ENCODE results near the gene PHACTR3. TPM values are rescaled to one million over a fixed set of nuclear protein-coding genes. Genes with fewer than 3 reads are reported as not detected.

Gene PHACTR3
- total RNA-seq, 1 donor from 2014 or later: 1.0 TPM

DNA sequence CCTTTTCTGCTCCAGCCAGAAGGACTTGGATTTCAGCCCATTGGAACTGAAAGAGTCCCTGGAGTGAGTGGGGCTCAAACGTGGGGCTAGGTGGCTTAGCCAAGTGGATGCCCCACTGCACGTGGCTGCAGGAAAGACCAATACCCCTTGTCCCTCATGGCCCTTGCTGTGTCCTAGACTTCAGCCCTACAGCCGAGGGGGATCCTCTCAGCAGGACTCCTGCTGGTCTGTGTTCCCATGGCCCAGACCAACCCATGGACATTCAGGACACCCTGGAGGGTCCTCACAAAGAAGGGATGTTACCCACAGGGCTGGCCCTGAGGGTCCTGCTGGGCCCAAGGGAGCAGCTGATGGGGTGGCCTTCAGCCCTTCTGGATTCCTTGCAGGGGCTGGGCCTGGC, 30.0 kb upstream of the PHACTR3 start:
- no peak overlapping the region for H3K4me3 ChIP-seq (ENCODE audit: low read length in 3 of 3)
- peaks cover 3 to 4% (median 3%) of the 10 kb centered on the region in 3 donors for H3K4me1 ChIP-seq (ENCODE audit: control insufficient read depth in 3 of 3, insufficient read depth in 3 of 3, low read length in 3 of 3)
- no peak overlapping the region for H3K9ac ChIP-seq (ENCODE audit: low read depth in 1 of 3, low read length in 3 of 3)
- peaks cover 45 to 53% (median 53%) of the 10 kb centered on the region in 3 donors for H3K27me3 ChIP-seq (ENCODE audit: control insufficient read depth in 3 of 3, insufficient read depth in 3 of 3, low read length in 3 of 3)
- H3K27ac ChIP-seq (ENCODE audit: low read depth, low read length): no peak overlapping the region
- no peaks in the 10 kb centered on the region for H3K9me3 ChIP-seq (ENCODE audit: control insufficient read depth in 3 of 3, low read length in 3 of 3)
- H3K36me3 ChIP-seq (ENCODE audit: control insufficient read depth in 3 of 3, insufficient read depth in 3 of 3, low read length in 3 of 3): no peaks in the 10 kb centered on the region

GRCh38 chr20:59575216-59575615, 29.1 kb upstream of the PHACTR3 start:
- H3K4me3 ChIP-seq (ENCODE audit: low read length in 3 of 3): no peak overlapping the region
- peaks cover 3 to 4% (median 3%) of the 10 kb centered on the region in 3 donors for H3K4me1 ChIP-seq (ENCODE audit: control insufficient read depth in 3 of 3, insufficient read depth in 3 of 3, low read length in 3 of 3)
- H3K27ac ChIP-seq (ENCODE audit: low read depth, low read length): no peak overlapping the region
- H3K36me3 ChIP-seq (ENCODE audit: control insufficient read depth in 3 of 3, insufficient read depth in 3 of 3, low read length in 3 of 3): no peaks in the 10 kb centered on the region
- peaks cover 48 to 62% (median 55%) of the 10 kb centered on the region in 3 donors for H3K27me3 ChIP-seq (ENCODE audit: control insufficient read depth in 3 of 3, insufficient read depth in 3 of 3, low read length in 3 of 3)
- no peaks in the 10 kb centered on the region for H3K9me3 ChIP-seq (ENCODE audit: control insufficient read depth in 3 of 3, low read length in 3 of 3)
- no peak overlapping the region for H3K9ac ChIP-seq (ENCODE audit: low read depth in 1 of 3, low read length in 3 of 3)

DNA sequence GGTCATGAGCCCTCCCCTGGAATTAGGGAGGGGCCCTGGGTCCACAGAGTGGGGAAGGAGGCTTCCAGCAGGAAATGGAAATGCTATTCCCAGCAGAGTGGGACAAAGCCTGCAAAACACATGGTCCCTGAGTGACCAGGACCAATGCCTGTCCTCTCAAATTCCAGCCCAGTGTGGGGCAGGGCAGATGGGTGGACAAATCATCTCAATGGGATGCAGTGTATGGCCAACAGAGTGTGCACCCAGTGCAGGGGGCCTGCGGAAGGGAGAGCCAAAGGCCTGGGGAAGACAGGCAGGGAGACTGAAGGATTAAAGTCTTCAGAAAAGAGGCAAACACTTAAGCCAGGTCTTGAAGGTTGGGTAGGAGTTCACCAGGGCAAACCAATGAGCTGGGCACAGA, 28.7 kb upstream of the PHACTR3 start:
- no peak overlapping the region for H3K27ac ChIP-seq (ENCODE audit: low read depth, low read length)
- no peak overlapping the region for H3K4me3 ChIP-seq (ENCODE audit: low read length in 3 of 3)
- H3K4me1 ChIP-seq (ENCODE audit: control insufficient read depth in 3 of 3, insufficient read depth in 3 of 3, low read length in 3 of 3): peaks cover 3 to 4% (median 3%) of the 10 kb centered on the region in 3 donors

GRCh38 chr20:59576216-59576953, 28.0 kb upstream of the PHACTR3 start:
- Histone ChIP-seq H3K4me3 (ENCODE audit: low read length in 3 of 3) (no peak overlapping the region), H3K9ac (ENCODE audit: low read depth in 1 of 3, low read length in 3 of 3) (no peak overlapping the region), H3K27me3 (ENCODE audit: control insufficient read depth in 3 of 3, insufficient read depth in 3 of 3, low read length in 3 of 3) (peaks cover 48 to 65% (median 59%) of the 10 kb centered on the region in 3 donors), H3K4me1 (ENCODE audit: control insufficient read depth in 3 of 3, insufficient read depth in 3 of 3, low read length in 3 of 3) (peaks cover 3 to 4% (median 3%) of the 10 kb centered on the region in 3 donors), H3K9me3 (ENCODE audit: control insufficient read depth in 3 of 3, low read length in 3 of 3) (no peaks in the 10 kb centered on the region), H3K27ac (ENCODE audit: low read depth, low read length) (no peak overlapping the region), H3K36me3 (ENCODE audit: control insufficient read depth in 3 of 3, insufficient read depth in 3 of 3, low read length in 3 of 3) (no peaks in the 10 kb centered on the region)

More for the DNA sequence above, 28.7 kb upstream of the PHACTR3 start:
- Histone ChIP-seq H3K9me3 (ENCODE audit: control insufficient read depth in 3 of 3, low read length in 3 of 3) (no peaks in the 10 kb centered on the region), H3K27me3 (ENCODE audit: control insufficient read depth in 3 of 3, insufficient read depth in 3 of 3, low read length in 3 of 3) (peaks cover 48 to 62% (median 55%) of the 10 kb centered on the region in 3 donors), H3K9ac (ENCODE audit: low read depth in 1 of 3, low read length in 3 of 3) (no peak overlapping the region), H3K36me3 (ENCODE audit: control insufficient read depth in 3 of 3, insufficient read depth in 3 of 3, low read length in 3 of 3) (no peaks in the 10 kb centered on the region)

DNA sequence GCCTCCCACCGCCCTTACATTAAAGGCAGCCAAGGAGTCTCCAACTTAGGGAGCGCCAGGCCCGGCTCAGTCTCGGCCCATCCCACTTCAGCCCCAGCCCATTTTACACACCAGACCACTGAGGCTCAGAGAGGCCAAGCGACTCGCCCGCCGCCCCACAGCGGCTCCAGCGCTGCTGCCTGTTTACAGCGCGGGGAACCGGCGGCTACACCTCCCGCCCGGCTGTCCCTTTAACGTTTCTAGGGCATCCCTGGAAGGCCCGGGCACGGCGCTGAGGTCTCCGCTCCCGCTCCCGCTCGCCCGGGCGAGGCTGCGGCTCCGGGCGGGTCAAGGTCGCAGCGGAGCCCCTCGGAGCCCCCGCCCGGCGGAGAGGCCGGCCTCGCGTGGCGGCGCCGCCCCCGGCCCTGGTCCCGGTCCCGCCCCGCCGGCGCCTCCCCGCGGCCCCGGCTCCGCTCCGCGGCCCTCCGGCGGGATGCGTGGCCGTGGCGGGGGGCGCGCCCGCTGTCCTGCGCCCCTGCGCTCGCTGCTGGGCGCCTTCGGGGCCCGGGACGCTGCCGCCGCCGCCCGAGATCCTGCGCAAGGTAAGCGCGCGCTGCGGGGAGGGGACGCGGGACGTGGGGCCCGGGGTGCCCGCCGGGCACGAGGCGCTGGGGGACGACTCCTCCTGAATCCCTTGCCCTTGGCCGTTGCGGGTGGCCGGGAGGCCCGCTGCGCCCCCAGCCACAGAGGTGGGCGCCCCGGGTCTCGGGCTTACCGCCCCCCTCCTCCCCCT, 27.1 kb upstream of the PHACTR3 start:
- Histone ChIP-seq H3K36me3 (ENCODE audit: control insufficient read depth in 3 of 3, insufficient read depth in 3 of 3, low read length in 3 of 3) (no peaks in the 10 kb centered on the region), H3K4me3 (ENCODE audit: low read length in 3 of 3) (no peak overlapping the region), H3K27ac (ENCODE audit: low read depth, low read length) (no peak overlapping the region), H3K9me3 (ENCODE audit: control insufficient read depth in 3 of 3, low read length in 3 of 3) (no peaks in the 10 kb centered on the region), H3K27me3 (ENCODE audit: control insufficient read depth in 3 of 3, insufficient read depth in 3 of 3, low read length in 3 of 3) (peaks cover 45 to 59% (median 58%) of the 10 kb centered on the region in 3 donors), H3K4me1 (ENCODE audit: control insufficient read depth in 3 of 3, insufficient read depth in 3 of 3, low read length in 3 of 3) (no peaks in the 10 kb centered on the region), H3K9ac (ENCODE audit: low read depth in 1 of 3, low read length in 3 of 3) (no peak overlapping the region)

- Histone ChIP-seq H3K4me1 (ENCODE audit: control insufficient read depth in 3 of 3, insufficient read depth in 3 of 3, low read length in 3 of 3) (peaks cover 0 to 2% (median under 1%) of the 10 kb centered on the region in 3 donors), H3K36me3 (ENCODE audit: control insufficient read depth in 3 of 3, insufficient read depth in 3 of 3, low read length in 3 of 3) (no peaks in the 10 kb centered on the region), H3K27me3 (ENCODE audit: control insufficient read depth in 3 of 3, insufficient read depth in 3 of 3, low read length in 3 of 3) (peaks cover 43 to 62% (median 58%) of the 10 kb centered on the region in 3 donors), H3K9me3 (ENCODE audit: control insufficient read depth in 3 of 3, low read length in 3 of 3) (no peaks in the 10 kb centered on the region), H3K27ac (ENCODE audit: low read depth, low read length) (no peak overlapping the region), H3K9ac (ENCODE audit: low read depth in 1 of 3, low read length in 3 of 3) (no peak overlapping the region), H3K4me3 (ENCODE audit: low read length in 3 of 3) (no peak overlapping the region)
These were observed 26.4 kb upstream of the PHACTR3 start for GRCh38 chr20:59577809-59578435.

- Histone ChIP-seq H3K4me3 (ENCODE audit: low read length in 3 of 3) (no peak overlapping the region), H3K9me3 (ENCODE audit: control insufficient read depth in 3 of 3, low read length in 3 of 3) (no peaks in the 10 kb centered on the region), H3K9ac (ENCODE audit: low read depth in 1 of 3, low read length in 3 of 3) (no peak overlapping the region), H3K36me3 (ENCODE audit: control insufficient read depth in 3 of 3, insufficient read depth in 3 of 3, low read length in 3 of 3) (no peaks in the 10 kb centered on the region), H3K4me1 (ENCODE audit: control insufficient read depth in 3 of 3, insufficient read depth in 3 of 3, low read length in 3 of 3) (peaks cover 2 to 5% (median 3%) of the 10 kb centered on the region in 3 donors), H3K27ac (ENCODE audit: low read depth, low read length) (no peak overlapping the region), H3K27me3 (ENCODE audit: control insufficient read depth in 3 of 3, insufficient read depth in 3 of 3, low read length in 3 of 3) (peaks cover 39 to 62% (median 55%) of the 10 kb centered on the region in 3 donors)
These were observed 25.6 kb upstream of the PHACTR3 start for GRCh38 chr20:59578436-59579403.

GRCh38 chr20:59579404-59580145, 24.8 kb upstream of the PHACTR3 start:
- Histone ChIP-seq H3K4me3 (ENCODE audit: low read length in 3 of 3) (no peak overlapping the region), H3K27me3 (ENCODE audit: control insufficient read depth in 3 of 3, insufficient read depth in 3 of 3, low read length in 3 of 3) (peaks cover 33 to 62% (median 60%) of the 10 kb centered on the region in 3 donors), H3K27ac (ENCODE audit: low read depth, low read length) (no peak overlapping the region), H3K9ac (ENCODE audit: low read depth in 1 of 3, low read length in 3 of 3) (no peak overlapping the region), H3K9me3 (ENCODE audit: control insufficient read depth in 3 of 3, low read length in 3 of 3) (no peaks in the 10 kb centered on the region), H3K4me1 (ENCODE audit: control insufficient read depth in 3 of 3, insufficient read depth in 3 of 3, low read length in 3 of 3) (peaks cover 2 to 6% (median 5%) of the 10 kb centered on the region in 3 donors), H3K36me3 (ENCODE audit: control insufficient read depth in 3 of 3, insufficient read depth in 3 of 3, low read length in 3 of 3) (no peaks in the 10 kb centered on the region)
